H9 (cell line): ENCODE measurements around the gene LRP2BP. TPM values are rescaled to one million over a fixed set of nuclear protein-coding genes. Genes with fewer than 3 reads are reported as not detected.

ENCODE experiments used
- DNase-seq: peaks from one replicate; pipeline ENCODE4 v3.0.0-alpha.2; 2017
- H2AFZ ChIP-seq: one replicate; pipeline ENCODE4 v1.6.1; 2013; ENCODE audit warnings: mild to moderate bottlenecking, low read length, control low read depth, moderate library complexity
- H2AK5ac ChIP-seq: 2 replicates; pipeline ENCODE4 v1.6.1; 2013; ENCODE audit warnings: low read length, control low read depth, mixed read lengths; ENCODE audit not compliant: insufficient read length
- H2BK120ac ChIP-seq: one replicate; pipeline ENCODE4 v1.6.1; 2013; ENCODE audit warnings: low read depth, mild to moderate bottlenecking, low read length, control low read depth, inconsistent platforms; ENCODE audit not compliant: poor library complexity, severe bottlenecking
- H2BK12ac ChIP-seq: 2 replicates; pipeline ENCODE4 v1.6.1; 2013; ENCODE audit warnings: low read length, control low read depth, mixed read lengths, low read depth; ENCODE audit not compliant: insufficient read length
- H2BK15ac ChIP-seq: 2 replicates; pipeline ENCODE4 v1.6.1; 2013; ENCODE audit warnings: low read depth, low read length, control low read depth
- H2BK20ac ChIP-seq: one replicate; pipeline ENCODE4 v1.6.1; 2013; ENCODE audit warnings: low read depth, mild to moderate bottlenecking, low read length, control low read depth, inconsistent platforms; ENCODE audit not compliant: poor library complexity, severe bottlenecking
- H2BK5ac ChIP-seq: 2 replicates; pipeline ENCODE4 v1.6.1; 2013; ENCODE audit warnings: low read length, control low read depth, mixed read lengths; ENCODE audit not compliant: insufficient read length
- H3K14ac ChIP-seq: 2 replicates; pipeline ENCODE4 v1.6.1; 2013; ENCODE audit warnings: low read length, control low read depth; ENCODE audit not compliant: insufficient read depth
- H3K18ac ChIP-seq: 2 replicates; pipeline ENCODE4 v1.6.1; 2013; ENCODE audit warnings: low read depth, mild to moderate bottlenecking, mixed read lengths, low read length, control low read depth; ENCODE audit not compliant: insufficient read length
- H3K23ac ChIP-seq: 2 replicates; pipeline ENCODE4 v1.6.1; 2013; ENCODE audit warnings: low read length, control low read depth, mixed read lengths, low read depth; ENCODE audit not compliant: insufficient read length
- H3K23me2 ChIP-seq: 2 replicates; pipeline ENCODE4 v1.6.1; 2013; ENCODE audit warnings: low read depth, mild to moderate bottlenecking, mixed read lengths, low read length, control low read depth; ENCODE audit not compliant: insufficient read length, poor library complexity, severe bottlenecking
- H3K27ac ChIP-seq: 2 replicates; pipeline ENCODE4 v1.5.1; 2013; ENCODE audit warnings: low read length, control low read depth, mixed read lengths, low read depth; ENCODE audit not compliant: insufficient read length
- H3K27me3 ChIP-seq: 2 replicates; pipeline ENCODE4 v1.6.1; 2013; ENCODE audit warnings: low read length, control low read depth, inconsistent platforms; ENCODE audit not compliant: insufficient read depth
- H3K4ac ChIP-seq: 2 replicates; pipeline ENCODE4 v1.6.1; 2013; ENCODE audit warnings: low read depth, mild to moderate bottlenecking, control low read depth, inconsistent platforms, low read length, moderate library complexity
- H3K4me1 ChIP-seq: 2 replicates; pipeline ENCODE4 v1.6.1; 2013; ENCODE audit warnings: low read length, control low read depth, inconsistent platforms; ENCODE audit not compliant: insufficient read depth
- H3K4me2 ChIP-seq: 2 replicates; pipeline ENCODE4 v1.6.1; 2013; ENCODE audit warnings: low read length, control low read depth, mixed read lengths; ENCODE audit not compliant: insufficient read length, insufficient read depth
- H3K56ac ChIP-seq: 2 replicates; pipeline ENCODE4 v1.6.1; 2013; ENCODE audit warnings: low read depth, mild to moderate bottlenecking, mixed read lengths, low read length, control low read depth; ENCODE audit not compliant: insufficient read length
- H3K79me1 ChIP-seq: 2 replicates; pipeline ENCODE4 v1.6.1; 2013; ENCODE audit warnings: low read depth, mild to moderate bottlenecking, moderate library complexity, low read length, control low read depth, inconsistent platforms; ENCODE audit not compliant: insufficient read depth, poor library complexity, severe bottlenecking
- H3K79me2 ChIP-seq: 2 replicates; pipeline ENCODE4 v1.6.1; 2013; ENCODE audit warnings: low read length, control low read depth, inconsistent platforms; ENCODE audit not compliant: insufficient read depth
- H3K9ac ChIP-seq: 2 replicates; pipeline ENCODE4 v1.6.1; 2013; ENCODE audit warnings: low read length, control low read depth, mixed read lengths; ENCODE audit not compliant: insufficient read length; ENCODE audit errors: extremely low read depth
- H3K9me3 ChIP-seq: one replicate; pipeline ENCODE4 v1.6.1; 2013; ENCODE audit warnings: low read depth, low read length, inconsistent platforms; ENCODE audit not compliant: control insufficient read depth
- H3T11ph ChIP-seq: one replicate; pipeline ENCODE4 v1.6.1; 2013; ENCODE audit warnings: mild to moderate bottlenecking, low read length, control low read depth, inconsistent platforms
- H4K20me1 ChIP-seq: one replicate; pipeline ENCODE4 v1.6.1; 2013; ENCODE audit not compliant: control insufficient read depth, insufficient read length, insufficient read depth
- H4K5ac ChIP-seq: 2 replicates; pipeline ENCODE4 v1.6.1; 2013; ENCODE audit warnings: low read depth, mild to moderate bottlenecking, mixed read lengths, low read length, control low read depth; ENCODE audit not compliant: insufficient read length
- H4K8ac ChIP-seq: replicated peaks from 2 replicates; pipeline ENCODE4 v1.6.1; 2013; ENCODE audit warnings: low read length, control low read depth, mixed read lengths, low read depth; ENCODE audit not compliant: insufficient read length
- H4K91ac ChIP-seq: 2 replicates; pipeline ENCODE4 v1.6.1; 2013; ENCODE audit warnings: low read depth, mild to moderate bottlenecking, moderate library complexity, mixed read lengths, low read length, control low read depth; ENCODE audit not compliant: insufficient read length
- H3K27ac Mint-ChIP-seq, 3 experiments: 2 replicates in 2 of 3; 3 replicates in 1 of 3; pipeline ENCODE4 v1.8.0; 2020 to 2021; ENCODE audit warnings: mixed read lengths in 3 of 3, mild to moderate bottlenecking in 1 of 3, moderate library complexity in 1 of 3
- H3K27me3 Mint-ChIP-seq: 2 replicates; pipeline ENCODE4 v1.8.0; 2021; ENCODE audit warnings: low read depth, mild to moderate bottlenecking, moderate library complexity, mixed read lengths
- H3K36me3 Mint-ChIP-seq, 3 experiments: 2 replicates in 2 of 3; 3 replicates in 1 of 3; pipeline ENCODE4 v1.8.0; 2020 to 2021; ENCODE audit warnings: low read depth in 3 of 3, mixed read lengths in 3 of 3; ENCODE audit not compliant: insufficient read depth in 1 of 3
- H3K4me1 Mint-ChIP-seq, 2 experiments: 2 replicates each; pipeline ENCODE4 v1.8.0; 2020; ENCODE audit warnings: mixed read lengths in 2 of 2
- H3K4me3 Mint-ChIP-seq, 2 experiments: 2 replicates in 1 of 2; 3 replicates in 1 of 2; pipeline ENCODE4 v1.8.0; 2020 to 2021; ENCODE audit warnings: mild to moderate bottlenecking in 2 of 2, mixed read lengths in 2 of 2, moderate library complexity in 1 of 2
- H3K9me3 Mint-ChIP-seq, 2 experiments: 2 replicates in 1 of 2; 3 replicates in 1 of 2; pipeline ENCODE4 v1.8.0; 2020; ENCODE audit warnings: mild to moderate bottlenecking in 2 of 2, mixed read lengths in 2 of 2, moderate library complexity in 1 of 2
- WGBS: extraction: QIAGEN DNeasy Blood & Tissue Kit; methylation state at CpG from one replicate; pipeline ENCODE4 v1.1.7; 2013; ENCODE audit warnings: missing lambda C conversion rate, low lambda C conversion rate, mixed read lengths; ENCODE audit not compliant: insufficient read length; ENCODE audit errors: extremely low coverage; 5-methylcytosine and 5-hydroxymethylcytosine counted together
- total RNA-seq: library from RNA; stranded (reverse); gene quantifications from 2 replicates; pipeline ENCODE4 v1.2.1, GENCODE V29; 2021
- TF ChIP-seq, protein P1 (sequence below): fragments of 200-600 bp; sonication (generic); conservative IDR thresholded peaks from 3 replicates; pipeline ENCODE4 v1.8.0; 2021; ENCODE audit warnings: antibody characterized with exemption, mild to moderate bottlenecking

LRP2BP gene
- total RNA-seq, 1 experiment from 2014 or later = 0.46 TPM

GRCh38 chr4:185399466-185399865 is 3.7 kb upstream of the LRP2BP start:
- Histone ChIP-seq H3K23me2 (peaks cover 9% of the 10 kb centered on the region), H3K27ac (no peak overlapping the region), H3K14ac (no peak overlapping the region), H2AFZ (no peak overlapping the region), H3K9ac (no peak overlapping the region), H3K56ac (no peak overlapping the region), H2BK5ac (no peak overlapping the region), H4K91ac (no peak overlapping the region), H4K5ac (no peak overlapping the region), H3K4ac (no peak overlapping the region), H2BK20ac (no peak overlapping the region), H4K8ac (no peak overlapping the region), H3K23ac (no peak overlapping the region), H2BK15ac (no peak overlapping the region), H3K18ac (no peak overlapping the region), H4K20me1 (no peaks in the 10 kb centered on the region), H2AK5ac (no peak overlapping the region), H3K4me1 (no peaks in the 10 kb centered on the region), H3K27me3 (no peaks in the 10 kb centered on the region), H3K4me2 (no peak overlapping the region), H3K9me3 (no peaks in the 10 kb centered on the region), H2BK12ac (no peak overlapping the region), H3K79me2 (no peaks in the 10 kb centered on the region), H3T11ph (no peak overlapping the region), H3K79me1 (no peaks in the 10 kb centered on the region), H2BK120ac (no peak overlapping the region)
- TF ChIP-seq, protein P1, sequence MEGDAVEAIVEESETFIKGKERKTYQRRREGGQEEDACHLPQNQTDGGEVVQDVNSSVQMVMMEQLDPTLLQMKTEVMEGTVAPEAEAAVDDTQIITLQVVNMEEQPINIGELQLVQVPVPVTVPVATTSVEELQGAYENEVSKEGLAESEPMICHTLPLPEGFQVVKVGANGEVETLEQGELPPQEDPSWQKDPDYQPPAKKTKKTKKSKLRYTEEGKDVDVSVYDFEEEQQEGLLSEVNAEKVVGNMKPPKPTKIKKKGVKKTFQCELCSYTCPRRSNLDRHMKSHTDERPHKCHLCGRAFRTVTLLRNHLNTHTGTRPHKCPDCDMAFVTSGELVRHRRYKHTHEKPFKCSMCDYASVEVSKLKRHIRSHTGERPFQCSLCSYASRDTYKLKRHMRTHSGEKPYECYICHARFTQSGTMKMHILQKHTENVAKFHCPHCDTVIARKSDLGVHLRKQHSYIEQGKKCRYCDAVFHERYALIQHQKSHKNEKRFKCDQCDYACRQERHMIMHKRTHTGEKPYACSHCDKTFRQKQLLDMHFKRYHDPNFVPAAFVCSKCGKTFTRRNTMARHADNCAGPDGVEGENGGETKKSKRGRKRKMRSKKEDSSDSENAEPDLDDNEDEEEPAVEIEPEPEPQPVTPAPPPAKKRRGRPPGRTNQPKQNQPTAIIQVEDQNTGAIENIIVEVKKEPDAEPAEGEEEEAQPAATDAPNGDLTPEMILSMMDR = no peak
- Mint-ChIP-seq H3K27ac (no peak overlapping the region), H3K36me3 (peaks cover 3 to 51% (median 49%) of the 10 kb centered on the region in 3 experiments; a peak in 6 of 7 replicates), H3K4me3 (no peak overlapping the region), H3K27me3 (peaks cover 2% of the 10 kb centered on the region; the same call in 1 of the 2 replicates), H3K9me3 (peaks cover 0 to 2% of the 10 kb centered on the region in 2 experiments; a peak in 1 of 5 replicates), H3K4me1 (peaks cover 18 to 22% of the 10 kb centered on the region in 2 experiments)
- DNase-seq = no peak
- no CpG with 5 or more reads among the region's 8 CpGs for WGBS
